Spleen (tissue), 7 donors: ENCODE measurements around the gene PLEKHA4.

Experiments
- CTCF ChIP-seq, 11 experiments: fragments of 200-600 bp in 7 of 11; fragments of 450-650 bp in 4 of 11; sonication (generic) in 4 of 11; IDR thresholded peaks in 8 of 11; conservative IDR thresholded peaks in 3 of 11; 1 replicate in 7 of 11; 2 replicates in 4 of 11; pipeline versions ENCODE4 v1.4.0 to v1.8.0; 2016 to 2021; ENCODE audit warnings: antibody characterized with exemption in 11 of 11, inconsistent platforms in 4 of 11, mild to moderate bottlenecking in 1 of 11
- POLR2A ChIP-seq, 3 donors: fragments of 450-650 bp; IDR thresholded peaks; one replicate each; pipeline ENCODE4 v1.5.1; 2017; ENCODE audit warnings: antibody characterized with exemption in 3 of 3, mild to moderate bottlenecking in 1 of 3
- POLR2AphosphoS5 ChIP-seq, 3 donors: sonication (generic); formaldehyde crosslinking; IDR thresholded peaks; one replicate each; pipeline ENCODE4 v1.5.1; 2017; ENCODE audit warnings: antibody characterized with exemption in 3 of 3
- donor health status: DM: no; HTN: no; CAD: no; lungs with moderate emphysema.
- donor health status: DM: no; HTN: no; CAD: no.
- donor health status: DM: no; HTN: no; CAD: no.

- TF ChIP-seq CTCF (IDR thresholded peaks at IDR 0.05 in 8 of 11, conservative IDR thresholded peaks at IDR 0.05 in 3 of 11) (no peak), POLR2A (IDR thresholded peaks at IDR 0.05) (no peak), POLR2AphosphoS5 (IDR thresholded peaks at IDR 0.05) (no peak)
Observed at GRCh38 chr19:48794291-48794690, 74.1 kb downstream of the PLEKHA4 start.
